ENCODE data around the gene CCDC157. TPM values are rescaled to one million over a fixed set of nuclear protein-coding genes. Genes with fewer than 3 reads are reported as not detected.

CCDC157 gene
- total RNA-seq, 1 experiment from 2014 or later = 6.2 TPM

- no peak for TF ChIP-seq EZH2 (IDR thresholded peaks at IDR 0.05; ENCODE audit: low read depth)
- no peak for TF ChIP-seq CTCF (conservative IDR thresholded peaks at IDR 0.05)
- BruUV-seq (replicated peaks) = no TSS peak
- DNase-seq = no peak
- Histone ChIP-seq H3K79me2 (ENCODE audit: low read depth) (no peaks in the 10 kb centered on the region), H3K9me2 (ENCODE audit: insufficient read depth) (no peaks in the 10 kb centered on the region), H4K20me1 (ENCODE audit: insufficient read depth) (0 out of 2 replicates have a peak, but pooled peaks cover 5% of the 10 kb centered on the region), H3K9me3 (ENCODE audit: insufficient read depth, low read depth) (no peaks in the 10 kb centered on the region), H3F3A (ENCODE audit: insufficient read depth, low read depth) (no peaks in the 10 kb centered on the region; the same call in 1 of the 2 replicates), H3K36me3 (ENCODE audit: low read depth) (no peaks in the 10 kb centered on the region), H3K4me1 (replicated peaks; ENCODE audit: insufficient read depth) (no peaks in the 10 kb centered on the region), H3K27ac (no peak overlapping the region), H3K4me2 (no peak overlapping the region), H3K4me3 (no peak overlapping the region), H3K27me3 (ENCODE audit: insufficient read depth, low read depth) (no peaks in the 10 kb centered on the region), H2AFZ (no peak overlapping the region)
- intact Hi-C loops (cut with micrococcal nuclease; ENCODE audit: unreplicated experiment) = no loop called here
- POLR2A ChIA-PET (ENCODE audit: unreplicated experiment) = no interaction called here
- CTCF ChIA-PET = no interaction called here
These were observed 15.2 kb downstream of the CCDC157 start for GRCh38 chr22:30371981-30372380.

GRCh38 chr22:30372915-30373314, 16.1 kb downstream of the CCDC157 start:
- no TSS peak for BruUV-seq (replicated peaks)
- intact Hi-C loops (cut with micrococcal nuclease; ENCODE audit: unreplicated experiment) = no loop called here
- H3K27ac ChIP-seq = no peak overlapping the region
- H3K4me3 ChIP-seq = no peak overlapping the region
- no peaks in the 10 kb centered on the region for H3K79me2 ChIP-seq (ENCODE audit: low read depth)
- no peak for DNase-seq
- no peaks in the 10 kb centered on the region for H3K4me1 ChIP-seq (replicated peaks; ENCODE audit: insufficient read depth)
- TF ChIP-seq CTCF (conservative IDR thresholded peaks at IDR 0.05) = no peak
- no peaks in the 10 kb centered on the region for H3K27me3 ChIP-seq (ENCODE audit: insufficient read depth, low read depth)
- H4K20me1 ChIP-seq (ENCODE audit: insufficient read depth) = 0 out of 2 replicates have a peak, but pooled peaks cover 5% of the 10 kb centered on the region
- ChIA-PET POLR2A (ENCODE audit: unreplicated experiment) (no interaction called here), CTCF (no interaction called here)
- no peaks in the 10 kb centered on the region for H3K36me3 ChIP-seq (ENCODE audit: low read depth)
- H3F3A ChIP-seq (ENCODE audit: insufficient read depth, low read depth) = no peaks in the 10 kb centered on the region; the same call in 1 of the 2 replicates
- H3K4me2 ChIP-seq = no peak overlapping the region
- no peaks in the 10 kb centered on the region for H3K9me3 ChIP-seq (ENCODE audit: insufficient read depth, low read depth)
- H3K9me2 ChIP-seq (ENCODE audit: insufficient read depth) = no peaks in the 10 kb centered on the region
- H2AFZ ChIP-seq = no peak overlapping the region

- H2AFZ ChIP-seq = no peak overlapping the region
- CTCF ChIA-PET = no interaction called here
- no peaks in the 10 kb centered on the region for H3K36me3 ChIP-seq (ENCODE audit: low read depth)
- intact Hi-C loops (cut with micrococcal nuclease; ENCODE audit: unreplicated experiment) = no loop called here
- no peaks in the 10 kb centered on the region for H3K4me1 ChIP-seq (replicated peaks; ENCODE audit: insufficient read depth)
- DNase-seq = no peak
- no peak overlapping the region for H3K27ac ChIP-seq
- no TSS peak for BruUV-seq (replicated peaks)
- no peaks in the 10 kb centered on the region for H3K79me2 ChIP-seq (ENCODE audit: low read depth)
- no peaks in the 10 kb centered on the region; the same call in 1 of the 2 replicates for H3F3A ChIP-seq (ENCODE audit: insufficient read depth, low read depth)
- H3K9me2 ChIP-seq (ENCODE audit: insufficient read depth) = no peaks in the 10 kb centered on the region
- H4K20me1 ChIP-seq (ENCODE audit: insufficient read depth) = 0 out of 2 replicates have a peak, but pooled peaks cover 5% of the 10 kb centered on the region
- TF ChIP-seq EZH2 (IDR thresholded peaks at IDR 0.05; ENCODE audit: low read depth) (no peak), CTCF (conservative IDR thresholded peaks at IDR 0.05) (no peak)
- POLR2A ChIA-PET (ENCODE audit: unreplicated experiment) = no interaction called here
- no peak overlapping the region for H3K4me3 ChIP-seq
- H3K27me3 ChIP-seq (ENCODE audit: insufficient read depth, low read depth) = no peaks in the 10 kb centered on the region
- no peak overlapping the region for H3K4me2 ChIP-seq
- no peaks in the 10 kb centered on the region for H3K9me3 ChIP-seq (ENCODE audit: insufficient read depth, low read depth)
These were observed 16.8 kb downstream of the CCDC157 start for GRCh38 chr22:30373331-30374325.
